ENCODE data around the gene ZNF24. TPM values are rescaled to one million over a fixed set of nuclear protein-coding genes. Genes with fewer than 3 reads are reported as not detected.

ZNF24 gene
- total and polyA plus RNA-seq, 2 of the 4 experiments (the other 2 are of a cell fraction), result 7.6 to 20.8 TPM

- CTCF ChIA-PET, result interaction anchor here (5.0 kb wide), 1 partner anchor 12 kb away, joined by 19 read pairs; no protein-coding TSS in a partner anchor
- no peak overlapping the region for H2BK5ac ChIP-seq (ENCODE audit: low read depth, low read length, poor library complexity, severe bottlenecking)
Observed at GRCh38 chr18:35374708-35375107, 30.5 kb upstream of the ZNF24 start.

More at GRCh38 chr18:35374708-35375107, 30.5 kb upstream of the ZNF24 start:
- Histone ChIP-seq H2AK5ac (ENCODE audit: low read depth, low read length) (no peak overlapping the region), H4K8ac (ENCODE audit: low read depth in 2 of 2, low read length in 2 of 2) (no peak overlapping the region), H3K9ac (ENCODE audit: low read depth, low read length) (no peak overlapping the region), H2BK120ac (ENCODE audit: low read depth, low read length) (no peak overlapping the region), H3K9me3 (ENCODE audit: control insufficient read depth, insufficient read depth, low read length) (no peaks in the 10 kb centered on the region), H3K23ac (ENCODE audit: low read depth, low read length) (no peak overlapping the region), H3K14ac (replicated peaks; ENCODE audit: low read depth, low read length) (no peak overlapping the region), H3K4me1 (ENCODE audit: control insufficient read depth, insufficient read depth, low read length) (peaks cover 2% of the 10 kb centered on the region; the same call in 1 of the 2 replicates), H2AK9ac (replicated peaks; ENCODE audit: low read depth, low read length, poor library complexity) (no peak overlapping the region), H4K20me1 (ENCODE audit: insufficient read depth, low read length) (no peaks in the 10 kb centered on the region), H4K5ac (ENCODE audit: low read depth, low read length) (no peak overlapping the region), H3K4ac (ENCODE audit: low read depth, low read length) (no peak overlapping the region), H3K56ac (ENCODE audit: extremely low read depth, insufficient read depth, low read length) (no peak overlapping the region), H3K27ac (ENCODE audit: insufficient read depth, low read length) (no peak overlapping the region), H3K79me1 (ENCODE audit: low read depth in 1 of 2, low read length in 2 of 2) (no peaks in the 10 kb centered on the region), H2BK15ac (ENCODE audit: low read depth, low read length) (no peak overlapping the region), H3K36me3 (ENCODE audit: control insufficient read depth, insufficient read depth, low read length) (no peaks in the 10 kb centered on the region), H3K27me3 (ENCODE audit: control insufficient read depth, insufficient read depth, low read length) (peaks cover 5% of the 10 kb centered on the region; the same call in 1 of the 2 replicates), H2AFZ (replicated peaks; ENCODE audit: low read length, poor library complexity) (no peak overlapping the region), H2BK20ac (ENCODE audit: low read depth, low read length) (no peak overlapping the region), H4K91ac (ENCODE audit: insufficient read depth, low read depth, low read length) (no peak overlapping the region), H3K4me2 (ENCODE audit: low read depth, low read length) (no peak overlapping the region), H3K9me1 (ENCODE audit: insufficient read depth, low read length) (no peaks in the 10 kb centered on the region), H3K18ac (ENCODE audit: low read depth, low read length) (no peak overlapping the region), H3K4me3 (ENCODE audit: insufficient read depth, low read depth, low read length) (no peak overlapping the region)
- DNase-seq, result no peak
- intact Hi-C loops (cut with micrococcal nuclease), result no loop called here
- ATAC-seq (ENCODE audit: low read depth), result no peak
- TF ChIP-seq MAZ (IDR thresholded peaks at IDR 0.05; ENCODE audit: borderline replicate concordance, low read depth, low read length) (no peak), RAD21 (IDR thresholded peaks at IDR 0.05; ENCODE audit: low read length) (no peak), USF2 (IDR thresholded peaks at IDR 0.05; ENCODE audit: low read depth, low read length) (no peak), CTCF (conservative IDR thresholded peaks at IDR 0.05; ENCODE audit: low read depth, low read length) (no peak), FOS (IDR thresholded peaks at IDR 0.05; ENCODE audit: low read depth, low read length) (no peak), RFX5 (IDR thresholded peaks at IDR 0.05; ENCODE audit: low read depth, low read length) (no peak), ELK1 (IDR thresholded peaks at IDR 0.05; ENCODE audit: borderline replicate concordance, low read depth, low read length) (no peak), MAFK (IDR thresholded peaks at IDR 0.05; ENCODE audit: low read depth, low read length) (no peak), CHD1 (IDR thresholded peaks at IDR 0.05; ENCODE audit: low read depth, low read length) (no peak), NFE2L2 (IDR thresholded peaks at IDR 0.05; ENCODE audit: low read depth, low read length) (no peak), RCOR1 (IDR thresholded peaks at IDR 0.05; ENCODE audit: insufficient replicate concordance, low read length) (no peak), POLR2A (IDR thresholded peaks at IDR 0.05; ENCODE audit: low read depth, low read length) (no peak), CEBPB (IDR thresholded peaks at IDR 0.05; ENCODE audit: low read depth, low read length) (no peak), SMC3 (IDR thresholded peaks at IDR 0.05; ENCODE audit: low read depth, low read length) (no peak), BHLHE40 (IDR thresholded peaks at IDR 0.05; ENCODE audit: low read depth, low read length) (no peak), MXI1 (IDR thresholded peaks at IDR 0.05; ENCODE audit: borderline replicate concordance, low read depth, low read length) (no peak)
- BruUV-seq (replicated peaks), result no TSS peak
- in situ Hi-C loops (cut with MboI; ENCODE audit: low sequenced_read_pairs), result loop anchor here (25.0 kb wide), 1 partner anchor 588 kb away; the partner anchor contains the start of gene RMP24
- WGBS, 2 experiments (ENCODE audit: extremely low coverage in 2 of 2, insufficient read length in 1 of 2), result no CpG with 5 or more reads among the region's 4 CpGs
- dilution Hi-C loops (cut with HindIII; ENCODE audit: low sequenced_read_pairs, unreplicated experiment), result no loop called here
- POLR2A ChIA-PET (ENCODE audit: unreplicated experiment), result no interaction called here
